Measurements from ENCODE around the gene TP53TG3.
"Not testable (repeated sequence)": the region's sequence is repeated elsewhere in the genome, so short reads cannot be mapped to it uniquely, and the experiment has no call there.

TP53TG3 gene

GRCh38 chr16:32676065-32676464, at the start of gene TP53TG3:
Gene TP53TG3 (minus strand): TSS chr16:32676165. CDS start chr16:32676097, 68 bp downstream.
- DNase-seq (ENCODE audit: low spot score), result not testable (repeated sequence)

- DNase-seq (ENCODE audit: low spot score), result not testable (repeated sequence)
These were observed 25.1 kb downstream of the TP53TG3 start for GRCh38 chr16:32650876-32651275.

- DNase-seq (ENCODE audit: low spot score), result not testable (repeated sequence)
These were observed 28.4 kb downstream of the TP53TG3 start for GRCh38 chr16:32647562-32647961.

- DNase-seq (ENCODE audit: low spot score), result not testable (repeated sequence)
These were observed 29.2 kb downstream of the TP53TG3 start for GRCh38 chr16:32646780-32647179.

GRCh38 chr16:32646177-32646576, 29.8 kb downstream of the TP53TG3 start:
- not testable (repeated sequence) for DNase-seq (ENCODE audit: low spot score)

GRCh38 chr16:32645278-32645908, 30.6 kb downstream of the TP53TG3 start:
- DNase-seq (ENCODE audit: low spot score), result not testable (repeated sequence)

- DNase-seq (ENCODE audit: low spot score), result not testable (repeated sequence)
These were observed 31.2 kb downstream of the TP53TG3 start for GRCh38 chr16:32644715-32645114.

GRCh38 chr16:32637614-32638013, 38.4 kb downstream of the TP53TG3 start:
- DNase-seq (ENCODE audit: low spot score), result not testable (repeated sequence)

- DNase-seq (ENCODE audit: low spot score), result not testable (repeated sequence)
These were observed 43.9 kb downstream of the TP53TG3 start for GRCh38 chr16:32632096-32632495.

All from globus pallidus (tissue), 1 donor.